ENCODE measurements around the gene LETMD1.
"Not testable (repeated sequence)": the region's sequence is repeated elsewhere in the genome, so short reads cannot be mapped to it uniquely, and the experiment has no call there.

LETMD1 gene

DNA sequence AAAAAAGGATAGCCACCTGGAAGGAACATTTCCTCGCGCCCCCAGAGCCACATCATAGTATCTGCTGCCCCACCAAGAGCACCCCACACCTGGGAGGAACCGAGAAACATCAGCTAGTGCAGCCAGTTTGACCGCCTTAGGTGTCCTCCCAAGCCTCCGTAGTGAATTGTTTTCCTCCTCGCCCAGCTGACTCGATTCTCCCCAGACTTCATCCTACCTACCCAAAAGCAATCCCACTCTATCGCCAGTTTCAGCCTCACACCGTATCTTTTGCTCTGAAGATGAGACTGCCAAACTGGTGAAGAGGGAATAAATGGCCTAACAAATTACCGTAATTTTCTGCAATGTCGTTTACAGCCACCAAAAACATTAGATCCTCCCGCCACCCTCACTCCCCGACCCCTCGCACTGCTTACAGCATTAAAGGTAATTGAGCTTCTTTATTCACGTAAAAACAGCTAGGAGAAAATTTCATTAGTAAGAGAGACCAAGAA is 20.7 kb upstream of the LETMD1 start:
- no peak for DNase-seq

DNA sequence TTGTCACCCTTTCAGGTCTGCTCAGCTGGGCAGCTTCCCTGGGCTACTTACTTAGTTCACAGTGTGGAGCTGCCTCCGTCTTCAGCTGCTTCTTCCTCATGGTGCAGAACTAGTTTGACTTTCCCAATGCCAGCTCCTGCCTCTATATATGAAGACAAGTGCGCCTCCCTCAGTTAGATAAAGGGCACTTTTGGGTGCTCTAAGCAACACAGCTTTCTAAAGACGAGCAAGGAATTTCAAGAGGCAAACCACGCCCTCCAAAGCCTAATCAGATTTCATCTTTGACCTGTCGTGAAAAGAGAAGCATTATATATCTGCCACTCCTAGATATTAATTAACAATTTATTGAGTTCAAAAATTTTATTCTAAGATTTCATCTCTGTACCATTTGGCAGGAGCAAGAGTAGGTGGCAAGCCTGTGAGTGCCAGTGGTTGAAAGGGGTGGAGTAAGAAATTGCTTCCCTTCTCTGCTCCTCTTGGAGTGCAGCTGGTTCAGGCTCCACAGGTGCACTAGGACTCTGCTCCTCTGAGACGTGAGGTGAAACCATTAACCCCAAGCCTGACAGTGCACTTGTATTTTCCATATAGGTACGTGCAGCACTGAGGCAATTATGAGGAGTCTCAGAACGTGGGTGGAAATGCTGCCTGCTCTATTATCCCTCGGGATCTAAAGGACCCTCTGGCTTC is 19.9 kb upstream of the LETMD1 start:
- no peak for DNase-seq

DNA sequence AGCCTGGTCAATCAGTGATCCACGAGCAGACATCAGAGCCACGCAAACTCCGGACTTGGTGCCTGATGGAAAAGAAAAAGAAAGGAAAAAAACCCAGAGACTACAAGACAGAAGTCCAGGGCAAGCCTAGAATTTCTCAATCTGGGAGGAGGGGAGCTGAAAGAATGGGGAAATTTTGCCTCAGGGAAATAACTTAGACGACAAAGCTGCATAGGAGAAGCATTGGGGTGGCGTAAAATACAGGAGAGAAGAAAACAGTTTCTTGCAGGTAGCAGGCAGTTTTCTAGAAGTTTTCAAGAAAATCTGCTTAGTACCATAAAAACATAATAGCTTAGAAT is 19.3 kb upstream of the LETMD1 start:
- DNase-seq, result no peak

DNA sequence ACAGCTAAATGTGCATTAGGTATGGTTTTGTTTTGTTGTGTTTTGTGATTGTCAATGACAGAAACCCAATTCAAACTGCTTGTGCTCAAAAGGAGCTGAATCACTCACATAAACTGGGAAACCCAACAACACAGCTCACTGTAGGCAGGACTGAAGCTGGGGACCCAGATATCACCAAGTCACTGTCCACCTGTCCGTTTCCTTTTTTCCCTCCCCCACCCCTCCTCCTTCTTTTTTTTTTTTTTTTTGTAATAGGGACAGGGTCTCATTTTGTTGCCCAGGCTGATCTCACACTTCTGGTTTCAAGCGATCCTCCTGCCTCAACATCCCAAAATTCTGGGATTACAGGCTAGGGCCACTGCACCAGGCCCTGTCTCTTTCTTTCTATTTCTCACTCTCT is 15.1 kb upstream of the LETMD1 start:
- no peak for DNase-seq

DNA sequence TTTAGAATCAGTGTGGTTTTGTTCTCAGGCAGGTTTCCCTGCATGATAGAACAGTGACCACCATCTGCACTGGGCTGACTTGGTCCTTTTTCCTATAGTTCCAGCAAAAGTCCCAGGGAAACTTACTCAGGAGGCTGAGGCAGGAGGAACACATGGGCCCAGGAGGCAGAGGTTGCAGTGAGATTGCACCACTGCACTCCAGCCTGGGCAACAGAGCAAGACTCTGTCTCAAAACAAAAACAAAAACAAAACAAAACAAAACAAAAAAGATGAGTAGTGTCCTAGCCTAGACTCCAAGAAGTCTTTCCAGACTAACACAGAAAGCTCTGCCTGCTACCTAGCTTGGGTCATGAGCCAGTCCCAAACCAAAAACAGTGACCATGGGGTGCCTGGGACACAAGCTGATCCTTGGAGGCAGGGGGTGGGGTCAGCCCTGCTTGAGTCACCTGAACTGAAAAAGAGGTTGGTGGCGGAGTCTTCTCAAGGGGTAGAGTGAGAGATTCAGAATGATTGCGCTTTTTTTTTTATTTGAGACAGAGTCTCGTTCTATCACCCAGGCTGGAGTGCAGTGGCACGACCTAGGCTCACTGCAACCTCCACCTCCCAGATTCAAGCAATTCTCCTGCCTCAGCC is 14.6 kb upstream of the LETMD1 start:
- DNase-seq, result no peak

DNA sequence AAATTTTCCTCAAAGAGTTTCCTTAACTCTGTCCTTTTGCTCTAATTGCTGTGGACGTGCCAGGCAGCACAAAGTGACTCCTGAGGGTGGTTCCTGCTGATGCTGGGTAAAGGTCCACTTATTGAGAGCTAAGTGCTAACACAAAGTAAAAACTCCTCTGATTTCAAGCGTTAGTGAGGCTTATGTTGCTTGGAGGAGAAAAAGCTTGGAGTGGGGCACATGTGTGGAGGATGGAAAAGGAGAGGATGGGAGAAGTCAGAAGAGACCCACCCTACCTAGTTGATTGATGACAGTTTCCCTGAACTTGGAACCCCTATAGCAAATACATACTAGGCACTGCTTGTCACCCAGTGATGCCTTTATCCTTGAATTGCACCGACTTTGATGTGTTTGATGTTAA is 11.8 kb upstream of the LETMD1 start:
- no peak for DNase-seq

DNA sequence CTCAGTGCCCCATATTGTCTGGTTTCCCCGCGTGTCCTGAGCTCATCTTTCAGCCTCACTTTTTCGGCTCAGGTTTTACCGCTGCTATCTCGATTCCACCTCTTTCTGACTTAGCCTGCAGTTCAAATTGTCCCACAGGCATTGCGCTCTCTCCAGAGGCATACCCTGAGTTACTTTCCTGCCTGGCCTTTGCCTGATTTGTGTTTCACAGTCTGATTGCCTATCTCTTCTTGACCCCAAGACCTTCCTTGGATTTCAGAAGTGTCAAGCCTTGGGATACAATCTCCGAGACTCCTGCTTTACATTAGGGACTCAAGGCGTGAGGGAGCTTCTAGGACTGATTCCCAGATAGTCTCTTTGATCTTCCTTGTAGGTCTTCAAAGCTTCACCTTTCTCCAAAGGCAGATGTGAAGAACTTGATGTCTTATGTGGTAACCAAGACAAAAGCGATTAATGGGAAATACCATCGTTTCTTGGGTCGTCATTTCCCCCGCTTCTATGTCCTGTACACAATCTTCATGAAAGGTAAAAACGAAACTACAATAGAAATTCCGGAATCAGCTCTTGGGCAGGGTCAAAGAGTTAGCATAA is 629 bp downstream of the LETMD1 start:
- DNase-seq, result no peak

DNA sequence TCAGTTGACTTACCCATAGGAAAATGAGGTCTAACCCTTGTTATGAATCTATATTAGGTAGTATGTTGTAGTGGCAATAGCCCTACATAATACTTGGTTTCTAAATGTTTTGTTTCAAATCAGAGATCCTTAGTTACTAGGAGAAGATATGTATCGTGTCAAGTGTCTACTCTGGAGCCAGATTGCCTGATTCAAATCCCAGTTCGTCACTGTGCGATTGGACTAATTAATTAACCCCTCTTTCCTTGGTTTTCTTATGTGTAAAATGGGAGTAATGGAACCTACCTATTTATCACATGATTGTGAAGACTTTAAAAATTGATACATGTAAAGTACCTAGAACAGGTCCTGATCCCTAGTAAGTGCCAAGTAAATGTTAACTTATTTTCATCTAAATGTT is 1.4 kb downstream of the LETMD1 start:
- no peak for DNase-seq

DNA sequence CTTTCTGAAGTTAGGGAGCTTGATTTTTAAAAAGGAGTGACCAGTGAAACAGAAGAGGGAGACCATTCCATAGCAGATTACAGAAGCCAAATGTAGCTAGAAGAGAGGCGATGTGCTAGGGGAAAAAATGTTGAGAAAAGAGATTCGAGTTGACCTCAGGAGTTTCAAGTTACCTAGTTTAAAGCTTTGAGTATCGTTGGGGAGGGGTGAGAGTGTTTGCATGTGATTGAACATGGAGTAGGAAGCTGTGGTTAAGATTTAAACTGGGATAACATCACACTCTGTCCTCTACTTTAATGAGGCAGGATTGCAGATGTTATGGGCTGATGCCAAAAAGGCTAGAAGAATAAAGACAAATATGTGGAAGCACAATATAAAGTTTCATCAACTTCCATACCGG is 3.7 kb downstream of the LETMD1 start:
- no peak for DNase-seq

DNA sequence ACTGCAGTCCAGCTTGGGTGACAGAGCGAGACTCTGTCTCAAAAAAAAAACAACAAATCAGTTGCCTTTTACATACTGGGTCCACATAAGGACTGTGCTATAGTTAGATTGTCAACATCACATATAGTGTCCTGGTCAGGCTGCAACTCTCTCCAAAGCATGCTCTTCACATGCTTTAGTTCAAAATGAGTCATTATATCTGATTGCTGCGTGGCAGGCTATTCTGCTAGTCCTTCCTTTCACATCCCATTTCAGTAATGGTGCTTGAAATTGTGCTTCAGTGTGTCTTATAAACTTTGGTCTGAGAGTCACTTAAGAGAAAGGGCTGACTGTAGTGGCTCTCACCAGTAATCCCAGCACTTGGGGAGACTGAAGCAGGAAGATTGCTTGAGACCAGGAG is 6.9 kb downstream of the LETMD1 start:
- no peak for DNase-seq

DNA sequence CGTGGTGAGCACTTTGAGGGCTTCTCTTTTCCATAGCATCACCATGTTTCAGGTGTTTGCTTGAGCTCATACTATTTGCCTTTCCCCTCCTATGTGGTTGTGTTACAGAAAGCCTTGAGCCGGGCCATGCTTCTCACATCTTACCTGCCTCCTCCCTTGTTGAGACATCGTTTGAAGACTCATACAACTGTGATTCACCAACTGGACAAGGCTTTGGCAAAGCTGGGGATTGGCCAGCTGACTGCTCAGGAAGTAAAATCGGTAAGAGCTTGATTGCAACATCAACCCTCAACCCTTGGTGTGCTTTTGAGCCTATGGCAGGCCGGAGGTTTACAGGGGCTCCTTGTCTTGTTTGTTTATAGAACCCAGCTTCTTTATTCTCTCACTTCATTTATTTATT is 8.1 kb downstream of the LETMD1 start:
- DNase-seq, result no peak

DNA sequence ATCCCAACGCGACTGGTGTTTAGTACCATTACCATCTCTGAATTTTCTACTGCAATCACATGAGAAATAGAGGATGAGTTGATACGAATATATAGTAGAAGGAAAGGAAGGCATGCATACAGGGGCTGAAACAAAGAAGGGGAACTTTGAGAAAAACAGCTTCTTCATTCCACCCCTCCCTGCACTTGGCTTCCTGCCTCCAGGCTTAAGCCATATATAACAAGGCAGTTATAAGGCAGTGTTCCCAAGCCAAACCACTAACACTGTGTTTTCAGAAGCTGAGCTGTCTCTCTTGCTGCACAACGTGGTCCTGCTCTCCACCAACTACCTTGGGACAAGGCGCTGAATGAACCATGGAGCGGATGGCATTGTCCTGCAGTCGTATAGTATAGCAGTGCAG is 11.0 kb downstream of the LETMD1 start:
- no peak for DNase-seq

DNA sequence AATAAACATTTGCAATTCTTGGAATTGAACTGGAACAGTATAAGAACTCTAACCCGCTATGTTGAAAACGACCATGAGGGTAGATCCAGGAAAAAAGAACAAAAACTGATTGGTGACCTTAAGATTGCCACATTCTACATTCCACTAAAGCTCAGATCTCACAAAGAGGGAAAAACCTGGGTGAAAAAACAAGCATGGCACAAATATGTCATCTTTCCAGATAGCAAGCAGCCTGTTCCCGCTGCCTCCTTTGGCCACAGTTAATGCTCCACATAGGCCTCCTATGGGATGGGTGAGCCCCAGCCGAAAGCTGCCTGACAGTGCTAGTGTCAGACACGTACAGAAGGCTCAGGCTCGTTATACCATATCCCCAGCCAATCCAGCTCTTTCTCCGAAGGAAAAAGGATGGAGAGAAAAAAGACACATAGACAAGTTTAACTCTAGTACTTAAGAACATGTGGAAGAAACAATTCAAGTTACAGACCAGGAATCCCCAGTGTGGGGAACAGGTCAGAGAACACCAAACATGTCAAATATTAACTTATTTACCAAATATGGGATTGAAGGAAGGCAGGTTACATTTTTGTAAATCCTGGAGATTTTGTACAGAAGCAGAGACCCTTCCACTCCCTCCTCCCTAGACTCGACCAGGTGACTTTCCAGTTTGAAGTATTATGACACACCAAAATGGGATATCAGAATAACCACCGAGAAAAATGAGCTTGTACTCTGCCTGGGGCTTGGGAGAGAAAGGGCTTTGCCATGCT is 14.7 kb downstream of the LETMD1 start:
- no peak for DNase-seq

DNA sequence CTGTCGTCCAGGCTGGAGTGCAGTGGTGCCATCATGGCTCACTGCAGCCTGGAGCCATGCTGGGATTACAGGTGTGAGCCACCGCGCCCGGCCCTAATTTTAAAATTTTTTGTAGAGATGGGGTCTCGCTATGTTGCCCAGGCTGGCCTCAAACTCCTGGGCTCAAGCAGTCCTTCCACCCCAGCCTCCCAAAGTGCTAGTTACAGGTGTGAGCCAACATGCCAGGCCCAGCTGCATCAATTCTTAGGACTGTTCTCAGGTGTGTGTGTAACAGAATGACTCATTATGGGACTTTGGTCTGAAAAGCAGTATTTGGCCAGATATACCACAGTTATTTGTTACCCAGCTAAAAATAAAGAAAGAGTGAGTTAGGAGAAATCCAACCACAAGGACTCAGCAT is 17.4 kb downstream of the LETMD1 start:
- DNase-seq, result no peak

DNA sequence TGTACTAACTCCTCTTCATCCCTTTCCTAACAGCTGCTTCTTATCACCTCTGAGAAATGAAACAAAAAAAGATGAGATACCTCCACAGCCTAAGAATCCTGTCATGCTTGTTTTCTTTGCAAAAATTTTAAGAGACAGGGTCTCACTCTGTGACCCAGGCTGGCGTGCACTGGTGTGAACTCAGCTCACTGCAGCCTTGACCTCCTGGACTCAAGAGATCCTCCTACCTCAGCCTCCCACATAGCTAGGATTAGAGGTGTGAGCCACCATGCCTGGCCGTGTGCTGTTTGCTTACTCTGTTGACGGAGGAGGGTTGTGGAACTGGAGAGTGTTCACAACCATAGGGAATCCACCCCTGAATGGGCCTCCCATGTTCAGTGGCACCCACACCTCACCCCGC is 19.1 kb downstream of the LETMD1 start:
- no peak for DNase-seq

DNA sequence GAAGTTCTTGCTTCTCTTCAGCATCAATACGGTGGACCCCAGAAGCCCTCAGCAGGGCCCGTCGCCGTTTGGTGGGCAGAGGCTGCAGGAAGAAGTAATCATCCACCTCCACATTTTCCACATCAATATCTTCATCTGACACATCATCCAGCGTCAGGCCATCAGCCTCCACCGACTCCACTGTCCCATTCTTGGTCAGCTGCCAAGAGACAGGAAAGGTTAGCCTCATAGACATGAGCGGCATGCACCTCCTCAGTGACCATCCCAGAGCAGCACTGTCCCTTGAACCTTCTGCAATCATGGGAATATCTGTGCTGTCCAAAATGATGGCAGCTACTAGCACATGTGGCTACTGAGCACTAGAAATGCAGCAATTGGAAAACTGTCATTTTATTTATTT is 19.6 kb downstream of the LETMD1 start:
- DNase-seq, result no peak

DNA sequence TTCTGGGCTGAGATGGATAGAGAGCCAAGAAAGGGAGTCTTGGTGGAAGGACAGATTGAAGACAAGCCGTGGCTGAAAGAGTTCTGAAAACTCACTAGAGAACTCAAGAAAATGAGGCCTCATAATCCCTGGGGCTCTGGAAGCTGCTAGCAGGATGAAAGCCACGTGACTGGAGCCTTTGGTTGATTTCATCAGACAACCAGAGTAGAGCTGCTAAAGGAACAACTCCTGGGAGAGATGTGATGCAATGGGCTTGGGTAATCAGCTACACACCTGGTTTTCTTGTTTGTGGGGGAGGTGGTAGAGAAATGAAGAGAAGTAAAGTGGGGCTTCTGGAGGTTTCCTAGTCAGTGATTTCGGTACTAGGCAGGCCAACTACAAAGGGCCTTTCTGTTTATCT is 21.9 kb downstream of the LETMD1 start:
- no peak for DNase-seq

DNA sequence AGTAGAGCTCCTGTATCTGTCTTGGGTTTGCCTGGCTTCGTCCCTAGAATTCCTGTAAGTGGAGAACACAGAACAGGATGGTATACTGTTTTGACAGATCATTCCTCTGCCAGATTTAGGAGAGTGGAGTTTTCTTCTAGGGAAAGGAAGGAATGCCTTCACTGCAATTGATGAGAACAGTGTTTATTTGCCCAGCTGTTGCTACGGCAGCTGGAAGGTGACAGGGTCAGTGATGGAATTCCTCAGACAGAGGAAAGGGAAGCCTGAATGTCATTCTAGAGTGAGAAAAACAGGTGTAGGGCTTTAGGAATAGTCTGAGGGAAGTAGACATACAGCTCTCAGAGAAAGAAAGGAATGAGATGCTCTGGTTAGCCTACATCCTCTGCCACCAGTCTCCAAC is 23.5 kb downstream of the LETMD1 start:
- no peak for DNase-seq

DNA sequence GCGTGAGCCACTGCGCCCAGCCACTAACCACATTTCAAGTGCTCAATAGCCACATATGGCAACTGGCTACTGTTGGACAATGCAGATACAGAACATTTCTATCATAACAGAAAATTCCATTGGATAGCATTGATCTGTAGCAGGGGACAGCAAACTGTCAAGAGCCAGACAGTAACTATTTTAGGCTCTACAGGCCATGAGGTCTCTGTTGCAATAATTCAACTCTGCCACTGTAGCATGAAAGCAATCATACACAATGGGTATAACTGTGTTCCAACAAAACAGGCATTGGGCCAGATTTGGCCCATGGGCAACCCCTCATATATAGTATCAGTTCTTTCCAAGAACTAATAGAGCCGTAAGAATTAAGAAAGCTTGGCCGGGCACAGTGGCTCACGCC is 27.3 kb downstream of the LETMD1 start:
- no peak for DNase-seq

DNA sequence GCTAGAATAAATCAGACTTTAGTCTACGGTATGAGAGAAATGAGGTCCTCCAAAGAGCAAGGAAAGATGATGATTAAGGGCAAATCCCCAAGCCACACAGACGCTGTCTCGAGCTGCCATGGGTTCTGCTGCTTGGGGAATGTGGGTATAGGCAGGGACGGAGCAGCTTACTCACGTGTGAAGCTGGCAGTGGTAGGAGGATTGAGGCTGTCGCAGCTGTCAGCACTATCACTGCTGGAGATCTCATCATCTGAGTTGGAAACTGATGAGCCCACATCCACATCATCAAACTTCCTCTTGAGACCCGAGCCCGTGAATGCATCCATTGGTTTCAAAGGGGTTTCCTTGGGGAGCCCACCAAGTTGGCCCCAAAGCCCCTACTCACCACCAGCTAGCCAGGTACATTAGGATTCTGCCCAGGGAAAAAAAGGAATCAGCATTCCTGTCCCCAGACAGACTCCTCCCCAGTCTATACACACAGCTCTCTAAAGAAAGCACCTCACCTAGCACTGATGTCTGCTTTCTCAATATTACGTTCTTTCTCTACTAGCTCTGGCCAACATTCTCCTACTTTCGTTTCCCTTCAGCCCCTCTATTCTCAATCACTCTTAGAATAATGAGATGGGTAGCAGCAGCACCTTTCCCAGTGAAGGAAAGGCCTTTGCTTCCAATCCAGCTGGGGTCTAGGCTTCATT is 28.3 kb downstream of the LETMD1 start:
- no peak for DNase-seq

DNA sequence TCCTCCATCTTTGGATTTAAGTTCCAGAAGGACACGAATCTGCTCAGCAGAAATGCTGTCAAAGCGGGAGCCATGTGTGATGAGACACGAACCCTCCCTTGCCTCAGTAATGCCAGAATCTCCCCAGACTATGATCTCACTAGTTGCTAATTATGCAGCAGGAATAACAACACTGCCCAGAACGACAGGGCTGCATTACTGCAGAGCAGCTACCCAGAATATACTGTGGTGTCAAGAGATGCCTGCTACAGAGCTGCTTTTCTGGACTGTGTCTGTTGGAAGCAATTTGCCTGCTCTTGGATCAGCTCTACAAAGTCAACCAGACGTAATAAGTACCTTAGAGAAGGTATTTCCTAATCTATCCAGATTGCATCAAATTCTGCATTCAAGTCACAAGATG is 29.8 kb downstream of the LETMD1 start:
- no peak for DNase-seq

DNA sequence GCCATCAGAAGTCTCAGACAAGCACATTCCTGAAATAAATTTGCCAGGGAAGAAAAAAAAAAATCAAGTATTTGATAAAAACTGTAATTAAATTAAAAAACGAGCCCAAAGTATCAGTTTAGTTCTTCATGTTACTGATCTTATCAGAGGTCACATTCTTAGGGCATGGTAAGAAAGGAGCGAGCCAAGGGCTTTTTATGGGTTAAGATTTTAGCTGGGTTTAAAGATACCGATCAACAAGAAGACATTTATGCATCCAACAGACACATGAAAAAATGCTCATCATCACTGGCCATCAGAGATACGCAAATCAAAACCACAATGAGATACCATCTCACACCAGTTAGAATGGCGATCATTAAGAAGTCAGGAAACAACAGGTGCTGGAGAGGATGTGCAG is 30.2 kb downstream of the LETMD1 start:
- not testable (repeated sequence) for DNase-seq

DNA sequence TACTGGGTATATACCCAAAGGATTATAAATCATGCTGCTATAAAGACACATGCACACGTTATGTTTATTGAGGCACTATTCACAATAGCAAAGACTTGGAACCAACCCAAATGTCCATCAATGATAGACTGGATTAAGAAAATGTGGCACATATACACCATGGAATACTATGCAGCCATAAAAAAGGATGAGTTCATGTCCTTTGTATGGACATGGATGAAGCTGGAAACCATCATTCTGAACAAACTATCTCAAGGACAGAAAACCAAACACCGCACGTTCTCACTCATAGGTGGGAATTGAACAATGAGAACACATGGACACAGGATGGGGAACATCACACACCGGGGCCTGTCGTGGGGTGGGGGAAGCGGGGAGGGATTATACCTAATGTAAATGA is 30.7 kb downstream of the LETMD1 start:
- DNase-seq, result not testable (repeated sequence)

All from activated naive CD4-positive, alpha-beta T cell treated with anti-CD3 and anti-CD28 coated beads, Interleukin-2, amount 50 U/mL, for 16 hours (primary cell).